GM23338 (cell line): ENCODE data around the gene RBM48. TPM values are rescaled to one million over a fixed set of nuclear protein-coding genes. Genes with fewer than 3 reads are reported as not detected.

Source experiments
- ATAC-seq: fragments of 200-7000 bp; cut with Tn5 transposase; 3 replicates; pipeline ENCODE4 v1.9.1; 2020
- DNase-seq: peaks from one replicate; pipeline ENCODE4 v3.0.0-alpha.2; 2015; ENCODE audit warnings: low spot score
- H2AFZ ChIP-seq: fragments of 200-600 bp; sonication (generic); 2 replicates; pipeline ENCODE4 v1.8.0; 2016; ENCODE audit warnings: antibody characterized with exemption, mild to moderate bottlenecking, moderate library complexity
- H3F3A ChIP-seq: fragments of 200-600 bp; sonication (generic); replicated peaks from 2 replicates; pipeline ENCODE4 v1.8.0; 2017; ENCODE audit warnings: antibody characterized with exemption, mixed run types, low read depth
- H3K27ac ChIP-seq: fragments of 200-600 bp; sonication (generic); 2 replicates; pipeline ENCODE4 v1.6.1; 2016; ENCODE audit warnings: low read depth
- H3K27me3 ChIP-seq: fragments of 200-600 bp; sonication (generic); 2 replicates; pipeline ENCODE4 v1.8.0; 2016; ENCODE audit warnings: mild to moderate bottlenecking, mixed run types, moderate library complexity; ENCODE audit not compliant: insufficient read depth
- H3K36me3 ChIP-seq: fragments of 200-600 bp; sonication (generic); 2 replicates; pipeline ENCODE4 v1.8.0; 2016; ENCODE audit warnings: mild to moderate bottlenecking; ENCODE audit not compliant: insufficient read depth
- H3K4me1 ChIP-seq: fragments of 200-600 bp; sonication (generic); 2 replicates; pipeline ENCODE4 v1.8.0; 2016; ENCODE audit warnings: mild to moderate bottlenecking, moderate library complexity; ENCODE audit not compliant: insufficient read depth
- H3K4me2 ChIP-seq: fragments of 200-600 bp; sonication (generic); 2 replicates; pipeline ENCODE4 v1.7.1; 2017; ENCODE audit warnings: mixed run types
- H3K4me3 ChIP-seq: fragments of 200-600 bp; sonication (generic); 2 replicates; pipeline ENCODE4 v1.6.1; 2016; ENCODE audit warnings: mixed run types
- H3K79me2 ChIP-seq: fragments of 200-600 bp; sonication (generic); replicated peaks from 2 replicates; pipeline ENCODE4 v1.8.0; 2017; ENCODE audit warnings: mild to moderate bottlenecking; ENCODE audit not compliant: insufficient read depth
- H3K9me2 ChIP-seq: fragments of 200-600 bp; sonication (generic); 2 replicates; pipeline ENCODE4 v1.8.0; 2017; ENCODE audit not compliant: insufficient read depth
- H4K20me1 ChIP-seq: fragments of 200-600 bp; sonication (generic); replicated peaks from 2 replicates; pipeline ENCODE4 v1.8.0; 2017; ENCODE audit warnings: mild to moderate bottlenecking; ENCODE audit not compliant: insufficient read depth
- H3K27ac Mint-ChIP-seq: 2 replicates; pipeline ENCODE4 v1.8.0; 2020; ENCODE audit warnings: inconsistent platforms, mild to moderate bottlenecking, moderate library complexity, mixed read lengths
- H3K27me3 Mint-ChIP-seq: 3 replicates; pipeline ENCODE4 v1.8.0; 2022; ENCODE audit warnings: low read depth, mild to moderate bottlenecking, moderate library complexity, mixed read lengths, inconsistent platforms; ENCODE audit not compliant: insufficient read depth, poor library complexity
- H3K36me3 Mint-ChIP-seq: 3 replicates; pipeline ENCODE4 v1.8.0; 2021; ENCODE audit warnings: low read depth, mild to moderate bottlenecking, inconsistent platforms, moderate library complexity, mixed read lengths
- H3K4me1 Mint-ChIP-seq: 3 replicates; pipeline ENCODE4 v1.8.0; 2020; ENCODE audit warnings: mild to moderate bottlenecking, inconsistent platforms, mixed read lengths
- H3K4me3 Mint-ChIP-seq: 3 replicates; pipeline ENCODE4 v1.8.0; 2021; ENCODE audit warnings: moderate library complexity, mild to moderate bottlenecking, inconsistent platforms, mixed read lengths
- H3K9me3 Mint-ChIP-seq: 3 replicates; pipeline ENCODE4 v1.8.0; 2020; ENCODE audit warnings: moderate library complexity, mild to moderate bottlenecking, inconsistent platforms, mixed read lengths
- EZH2phosphoT487 ChIP-seq: fragments of 200-600 bp; sonication (generic); IDR thresholded peaks from one replicate; pipeline ENCODE4 v1.8.1; 2018; ENCODE audit warnings: antibody characterized with exemption; ENCODE audit not compliant: unreplicated experiment
- POLR2AphosphoS5 ChIP-seq: IDR thresholded peaks from 2 replicates; pipeline ENCODE4 v1.6.1; 2016; ENCODE audit warnings: antibody characterized with exemption, low read depth
- STAT1 ChIP-seq: IDR thresholded peaks from one replicate; pipeline ENCODE4 v1.6.1; 2016; ENCODE audit warnings: antibody characterized with exemption; ENCODE audit not compliant: unreplicated experiment
- polyA plus RNA-seq: library from polyadenylated mRNA; unstranded; fragments of >200 nt; fragmentation: Nextera tagmentation; extraction: Ambion mirVana; gene quantifications from 2 replicates; pipeline ENCODE4 v1.2.1, GENCODE V29; 2016
- total RNA-seq: library from RNA; depleted of rRNA; stranded (reverse); fragments of >200 nt; shearing (Covaris generic); gene quantifications from 2 replicates; pipeline ENCODE4 v1.2.3, GENCODE V29; 2014
- TF ChIP-seq, protein P1 (sequence below): IDR thresholded peaks from 2 replicates; pipeline ENCODE4 v1.6.1; 2016; ENCODE audit warnings: antibody characterized with exemption
- TF ChIP-seq, protein P2 (sequence below): IDR thresholded peaks from one replicate; pipeline ENCODE4 v1.6.1; 2018; ENCODE audit warnings: antibody characterized with exemption; ENCODE audit not compliant: unreplicated experiment
- TF ChIP-seq, protein P3 (sequence below): fragments of 250-450 bp; sonication (Bioruptor Pico); IDR thresholded peaks from 2 replicates; pipeline ENCODE4 v1.5.0; 2020; ENCODE audit warnings: mild to moderate bottlenecking, moderate library complexity

RBM48 gene
- total and polyA plus RNA-seq, 2 experiments from 2014 or later, result 8.8 to 11.1 TPM

DNA sequence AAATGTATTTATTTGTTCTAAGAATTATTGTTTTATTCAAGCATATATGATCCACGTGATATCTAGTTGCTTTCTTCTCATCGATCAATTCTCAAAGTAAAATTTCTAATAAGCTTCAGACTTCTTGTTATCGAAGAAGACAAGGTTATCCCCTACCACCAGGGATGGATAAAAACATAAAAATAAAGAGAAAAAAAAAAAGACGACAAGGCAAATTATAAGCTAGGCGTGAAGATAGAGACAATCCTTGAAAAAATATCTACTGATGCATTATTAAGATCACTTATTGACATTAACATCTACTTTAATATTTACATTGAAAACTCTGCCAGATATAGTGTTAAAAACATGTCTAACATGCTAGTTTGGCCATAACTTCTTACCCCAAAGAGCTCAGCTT is 19.6 kb upstream of the RBM48 start:
- Histone ChIP-seq H3K9me2 (no peaks in the 10 kb centered on the region), H3K4me2 (no peak overlapping the region), H3K79me2 (no peaks in the 10 kb centered on the region), H3F3A (no peaks in the 10 kb centered on the region), H3K27ac (no peak overlapping the region), H3K36me3 (peaks cover 23% of the 10 kb centered on the region), H4K20me1 (no peaks in the 10 kb centered on the region), H2AFZ (no peak overlapping the region), H3K27me3 (no peaks in the 10 kb centered on the region), H3K4me1 (no peaks in the 10 kb centered on the region), H3K4me3 (no peak overlapping the region)
- Mint-ChIP-seq H3K4me1 (no peaks in the 10 kb centered on the region), H3K27ac (no peak overlapping the region), H3K4me3 (no peak overlapping the region), H3K9me3 (no peaks in the 10 kb centered on the region), H3K27me3 (no peaks in the 10 kb centered on the region), H3K36me3 (peaks cover 21% of the 10 kb centered on the region; the same call in 2 of the 3 replicates)
- no peak for DNase-seq
- no peak for TF ChIP-seq POLR2AphosphoS5
- ATAC-seq, result no peak

DNA sequence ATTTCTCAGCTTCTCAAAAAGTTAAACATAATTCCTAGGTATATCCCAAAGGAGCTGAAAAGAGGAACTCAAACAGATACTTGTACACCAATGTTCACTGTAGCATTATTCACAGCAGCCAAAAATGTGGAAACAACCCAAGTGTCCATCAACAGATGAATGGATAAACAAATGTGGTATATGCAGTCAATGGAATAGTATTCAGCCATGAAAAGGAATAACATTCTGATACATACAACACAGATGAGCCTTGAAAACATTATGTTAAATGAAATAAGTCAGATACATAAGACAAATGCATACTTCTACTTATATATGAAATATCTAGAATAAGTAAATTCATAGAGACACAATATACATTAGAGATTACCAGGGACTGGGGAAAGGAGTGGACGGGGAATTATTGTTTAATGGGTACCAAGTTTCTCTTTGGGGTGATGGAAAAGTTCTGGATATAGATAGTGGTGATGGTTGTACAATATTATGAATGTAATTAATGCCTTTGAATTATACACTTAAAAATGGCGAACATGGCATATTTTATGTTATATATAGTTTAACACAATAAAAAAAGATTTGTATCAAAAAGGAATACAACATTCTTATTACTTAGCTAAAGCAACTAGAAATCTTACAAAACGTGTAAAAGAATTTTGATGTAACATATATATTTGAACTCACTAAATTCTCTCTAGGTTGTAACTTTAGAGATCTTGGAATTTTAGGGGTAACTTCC is 15.3 kb upstream of the RBM48 start:
- Mint-ChIP-seq H3K36me3 (peaks cover 18% of the 10 kb centered on the region; the same call in 2 of the 3 replicates), H3K9me3 (no peaks in the 10 kb centered on the region), H3K4me1 (no peaks in the 10 kb centered on the region), H3K27ac (no peak overlapping the region), H3K4me3 (no peak overlapping the region), H3K27me3 (no peaks in the 10 kb centered on the region)
- Histone ChIP-seq H3K79me2 (no peaks in the 10 kb centered on the region), H3K36me3 (peaks cover 18% of the 10 kb centered on the region; the same call in 1 of the 2 replicates), H3K27me3 (no peaks in the 10 kb centered on the region), H3K4me1 (no peaks in the 10 kb centered on the region), H3K4me3 (no peak overlapping the region), H3K27ac (no peak overlapping the region), H3K4me2 (no peak overlapping the region), H3F3A (no peaks in the 10 kb centered on the region), H2AFZ (no peak overlapping the region), H4K20me1 (no peaks in the 10 kb centered on the region; the same call in 1 of the 2 replicates), H3K9me2 (no peaks in the 10 kb centered on the region)
- ATAC-seq, result no peak
- TF ChIP-seq STAT1 (no peak), POLR2AphosphoS5 (no peak), EZH2phosphoT487 (no peak)
- TF ChIP-seq, protein P1, sequence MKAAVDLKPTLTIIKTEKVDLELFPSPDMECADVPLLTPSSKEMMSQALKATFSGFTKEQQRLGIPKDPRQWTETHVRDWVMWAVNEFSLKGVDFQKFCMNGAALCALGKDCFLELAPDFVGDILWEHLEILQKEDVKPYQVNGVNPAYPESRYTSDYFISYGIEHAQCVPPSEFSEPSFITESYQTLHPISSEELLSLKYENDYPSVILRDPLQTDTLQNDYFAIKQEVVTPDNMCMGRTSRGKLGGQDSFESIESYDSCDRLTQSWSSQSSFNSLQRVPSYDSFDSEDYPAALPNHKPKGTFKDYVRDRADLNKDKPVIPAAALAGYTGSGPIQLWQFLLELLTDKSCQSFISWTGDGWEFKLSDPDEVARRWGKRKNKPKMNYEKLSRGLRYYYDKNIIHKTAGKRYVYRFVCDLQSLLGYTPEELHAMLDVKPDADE, result no peak
- TF ChIP-seq, protein P2, sequence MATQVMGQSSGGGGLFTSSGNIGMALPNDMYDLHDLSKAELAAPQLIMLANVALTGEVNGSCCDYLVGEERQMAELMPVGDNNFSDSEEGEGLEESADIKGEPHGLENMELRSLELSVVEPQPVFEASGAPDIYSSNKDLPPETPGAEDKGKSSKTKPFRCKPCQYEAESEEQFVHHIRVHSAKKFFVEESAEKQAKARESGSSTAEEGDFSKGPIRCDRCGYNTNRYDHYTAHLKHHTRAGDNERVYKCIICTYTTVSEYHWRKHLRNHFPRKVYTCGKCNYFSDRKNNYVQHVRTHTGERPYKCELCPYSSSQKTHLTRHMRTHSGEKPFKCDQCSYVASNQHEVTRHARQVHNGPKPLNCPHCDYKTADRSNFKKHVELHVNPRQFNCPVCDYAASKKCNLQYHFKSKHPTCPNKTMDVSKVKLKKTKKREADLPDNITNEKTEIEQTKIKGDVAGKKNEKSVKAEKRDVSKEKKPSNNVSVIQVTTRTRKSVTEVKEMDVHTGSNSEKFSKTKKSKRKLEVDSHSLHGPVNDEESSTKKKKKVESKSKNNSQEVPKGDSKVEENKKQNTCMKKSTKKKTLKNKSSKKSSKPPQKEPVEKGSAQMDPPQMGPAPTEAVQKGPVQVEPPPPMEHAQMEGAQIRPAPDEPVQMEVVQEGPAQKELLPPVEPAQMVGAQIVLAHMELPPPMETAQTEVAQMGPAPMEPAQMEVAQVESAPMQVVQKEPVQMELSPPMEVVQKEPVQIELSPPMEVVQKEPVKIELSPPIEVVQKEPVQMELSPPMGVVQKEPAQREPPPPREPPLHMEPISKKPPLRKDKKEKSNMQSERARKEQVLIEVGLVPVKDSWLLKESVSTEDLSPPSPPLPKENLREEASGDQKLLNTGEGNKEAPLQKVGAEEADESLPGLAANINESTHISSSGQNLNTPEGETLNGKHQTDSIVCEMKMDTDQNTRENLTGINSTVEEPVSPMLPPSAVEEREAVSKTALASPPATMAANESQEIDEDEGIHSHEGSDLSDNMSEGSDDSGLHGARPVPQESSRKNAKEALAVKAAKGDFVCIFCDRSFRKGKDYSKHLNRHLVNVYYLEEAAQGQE, result no peak
- TF ChIP-seq, protein P3, sequence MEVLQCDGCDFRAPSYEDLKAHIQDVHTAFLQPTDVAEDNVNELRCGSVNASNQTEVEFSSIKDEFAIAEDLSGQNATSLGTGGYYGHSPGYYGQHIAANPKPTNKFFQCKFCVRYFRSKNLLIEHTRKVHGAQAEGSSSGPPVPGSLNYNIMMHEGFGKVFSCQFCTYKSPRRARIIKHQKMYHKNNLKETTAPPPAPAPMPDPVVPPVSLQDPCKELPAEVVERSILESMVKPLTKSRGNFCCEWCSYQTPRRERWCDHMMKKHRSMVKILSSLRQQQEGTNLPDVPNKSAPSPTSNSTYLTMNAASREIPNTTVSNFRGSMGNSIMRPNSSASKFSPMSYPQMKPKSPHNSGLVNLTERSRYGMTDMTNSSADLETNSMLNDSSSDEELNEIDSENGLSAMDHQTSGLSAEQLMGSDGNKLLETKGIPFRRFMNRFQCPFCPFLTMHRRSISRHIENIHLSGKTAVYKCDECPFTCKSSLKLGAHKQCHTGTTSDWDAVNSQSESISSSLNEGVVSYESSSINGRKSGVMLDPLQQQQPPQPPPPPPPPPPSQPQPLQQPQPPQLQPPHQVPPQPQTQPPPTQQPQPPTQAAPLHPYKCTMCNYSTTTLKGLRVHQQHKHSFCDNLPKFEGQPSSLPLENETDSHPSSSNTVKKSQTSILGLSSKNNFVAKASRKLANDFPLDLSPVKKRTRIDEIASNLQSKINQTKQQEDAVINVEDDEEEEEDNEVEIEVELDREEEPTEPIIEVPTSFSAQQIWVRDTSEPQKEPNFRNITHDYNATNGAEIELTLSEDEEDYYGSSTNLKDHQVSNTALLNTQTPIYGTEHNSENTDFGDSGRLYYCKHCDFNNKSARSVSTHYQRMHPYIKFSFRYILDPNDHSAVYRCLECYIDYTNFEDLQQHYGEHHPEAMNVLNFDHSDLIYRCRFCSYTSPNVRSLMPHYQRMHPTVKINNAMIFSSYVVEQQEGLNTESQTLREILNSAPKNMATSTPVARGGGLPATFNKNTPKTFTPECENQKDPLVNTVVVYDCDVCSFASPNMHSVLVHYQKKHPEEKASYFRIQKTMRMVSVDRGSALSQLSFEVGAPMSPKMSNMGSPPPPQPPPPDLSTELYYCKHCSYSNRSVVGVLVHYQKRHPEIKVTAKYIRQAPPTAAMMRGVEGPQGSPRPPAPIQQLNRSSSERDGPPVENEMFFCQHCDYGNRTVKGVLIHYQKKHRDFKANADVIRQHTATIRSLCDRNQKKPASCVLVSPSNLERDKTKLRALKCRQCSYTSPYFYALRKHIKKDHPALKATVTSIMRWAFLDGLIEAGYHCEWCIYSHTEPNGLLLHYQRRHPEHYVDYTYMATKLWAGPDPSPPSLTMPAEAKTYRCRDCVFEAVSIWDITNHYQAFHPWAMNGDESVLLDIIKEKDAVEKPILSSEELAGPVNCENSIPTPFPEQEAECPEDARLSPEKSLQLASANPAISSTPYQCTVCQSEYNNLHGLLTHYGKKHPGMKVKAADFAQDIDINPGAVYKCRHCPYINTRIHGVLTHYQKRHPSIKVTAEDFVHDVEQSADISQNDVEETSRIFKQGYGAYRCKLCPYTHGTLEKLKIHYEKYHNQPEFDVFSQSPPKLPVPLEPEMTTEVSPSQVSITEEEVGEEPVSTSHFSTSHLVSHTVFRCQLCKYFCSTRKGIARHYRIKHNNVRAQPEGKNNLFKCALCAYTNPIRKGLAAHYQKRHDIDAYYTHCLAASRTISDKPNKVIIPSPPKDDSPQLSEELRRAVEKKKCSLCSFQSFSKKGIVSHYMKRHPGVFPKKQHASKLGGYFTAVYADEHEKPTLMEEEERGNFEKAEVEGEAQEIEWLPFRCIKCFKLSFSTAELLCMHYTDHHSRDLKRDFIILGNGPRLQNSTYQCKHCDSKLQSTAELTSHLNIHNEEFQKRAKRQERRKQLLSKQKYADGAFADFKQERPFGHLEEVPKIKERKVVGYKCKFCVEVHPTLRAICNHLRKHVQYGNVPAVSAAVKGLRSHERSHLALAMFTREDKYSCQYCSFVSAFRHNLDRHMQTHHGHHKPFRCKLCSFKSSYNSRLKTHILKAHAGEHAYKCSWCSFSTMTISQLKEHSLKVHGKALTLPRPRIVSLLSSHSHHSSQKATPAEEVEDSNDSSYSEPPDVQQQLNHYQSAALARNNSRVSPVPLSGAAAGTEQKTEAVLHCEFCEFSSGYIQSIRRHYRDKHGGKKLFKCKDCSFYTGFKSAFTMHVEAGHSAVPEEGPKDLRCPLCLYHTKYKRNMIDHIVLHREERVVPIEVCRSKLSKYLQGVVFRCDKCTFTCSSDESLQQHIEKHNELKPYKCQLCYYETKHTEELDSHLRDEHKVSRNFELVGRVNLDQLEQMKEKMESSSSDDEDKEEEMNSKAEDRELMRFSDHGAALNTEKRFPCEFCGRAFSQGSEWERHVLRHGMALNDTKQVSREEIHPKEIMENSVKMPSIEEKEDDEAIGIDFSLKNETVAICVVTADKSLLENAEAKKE, result no peak
- no peak for DNase-seq
